H9 (cell line): ENCODE results near the gene PSMG2. TPM values are rescaled to one million over a fixed set of nuclear protein-coding genes. Genes with fewer than 3 reads are reported as not detected.

Source experiments
- DNase-seq: peaks from one replicate; pipeline ENCODE4 v3.0.0-alpha.2; 2017
- H2AFZ ChIP-seq: one replicate; pipeline ENCODE4 v1.6.1; 2013; ENCODE audit warnings: mild to moderate bottlenecking, low read length, control low read depth, moderate library complexity
- H2AK5ac ChIP-seq: 2 replicates; pipeline ENCODE4 v1.6.1; 2013; ENCODE audit warnings: low read length, control low read depth, mixed read lengths; ENCODE audit not compliant: insufficient read length
- H2BK120ac ChIP-seq: one replicate; pipeline ENCODE4 v1.6.1; 2013; ENCODE audit warnings: low read depth, mild to moderate bottlenecking, low read length, control low read depth, inconsistent platforms; ENCODE audit not compliant: poor library complexity, severe bottlenecking
- H2BK12ac ChIP-seq: 2 replicates; pipeline ENCODE4 v1.6.1; 2013; ENCODE audit warnings: low read length, control low read depth, mixed read lengths, low read depth; ENCODE audit not compliant: insufficient read length
- H2BK15ac ChIP-seq: 2 replicates; pipeline ENCODE4 v1.6.1; 2013; ENCODE audit warnings: low read depth, low read length, control low read depth
- H2BK20ac ChIP-seq: one replicate; pipeline ENCODE4 v1.6.1; 2013; ENCODE audit warnings: low read depth, mild to moderate bottlenecking, low read length, control low read depth, inconsistent platforms; ENCODE audit not compliant: poor library complexity, severe bottlenecking
- H2BK5ac ChIP-seq: 2 replicates; pipeline ENCODE4 v1.6.1; 2013; ENCODE audit warnings: low read length, control low read depth, mixed read lengths; ENCODE audit not compliant: insufficient read length
- H3K14ac ChIP-seq: 2 replicates; pipeline ENCODE4 v1.6.1; 2013; ENCODE audit warnings: low read length, control low read depth; ENCODE audit not compliant: insufficient read depth
- H3K18ac ChIP-seq: 2 replicates; pipeline ENCODE4 v1.6.1; 2013; ENCODE audit warnings: low read depth, mild to moderate bottlenecking, mixed read lengths, low read length, control low read depth; ENCODE audit not compliant: insufficient read length
- H3K23ac ChIP-seq: 2 replicates; pipeline ENCODE4 v1.6.1; 2013; ENCODE audit warnings: low read length, control low read depth, mixed read lengths, low read depth; ENCODE audit not compliant: insufficient read length
- H3K23me2 ChIP-seq: 2 replicates; pipeline ENCODE4 v1.6.1; 2013; ENCODE audit warnings: low read depth, mild to moderate bottlenecking, mixed read lengths, low read length, control low read depth; ENCODE audit not compliant: insufficient read length, poor library complexity, severe bottlenecking
- H3K27ac ChIP-seq: 2 replicates; pipeline ENCODE4 v1.5.1; 2013; ENCODE audit warnings: low read length, control low read depth, mixed read lengths, low read depth; ENCODE audit not compliant: insufficient read length
- H3K27me3 ChIP-seq: 2 replicates; pipeline ENCODE4 v1.6.1; 2013; ENCODE audit warnings: low read length, control low read depth, inconsistent platforms; ENCODE audit not compliant: insufficient read depth
- H3K4ac ChIP-seq: 2 replicates; pipeline ENCODE4 v1.6.1; 2013; ENCODE audit warnings: low read depth, mild to moderate bottlenecking, control low read depth, inconsistent platforms, low read length, moderate library complexity
- H3K4me1 ChIP-seq: 2 replicates; pipeline ENCODE4 v1.6.1; 2013; ENCODE audit warnings: low read length, control low read depth, inconsistent platforms; ENCODE audit not compliant: insufficient read depth
- H3K4me2 ChIP-seq: 2 replicates; pipeline ENCODE4 v1.6.1; 2013; ENCODE audit warnings: low read length, control low read depth, mixed read lengths; ENCODE audit not compliant: insufficient read length, insufficient read depth
- H3K56ac ChIP-seq: 2 replicates; pipeline ENCODE4 v1.6.1; 2013; ENCODE audit warnings: low read depth, mild to moderate bottlenecking, mixed read lengths, low read length, control low read depth; ENCODE audit not compliant: insufficient read length
- H3K79me1 ChIP-seq: 2 replicates; pipeline ENCODE4 v1.6.1; 2013; ENCODE audit warnings: low read depth, mild to moderate bottlenecking, moderate library complexity, low read length, control low read depth, inconsistent platforms; ENCODE audit not compliant: insufficient read depth, poor library complexity, severe bottlenecking
- H3K79me2 ChIP-seq: 2 replicates; pipeline ENCODE4 v1.6.1; 2013; ENCODE audit warnings: low read length, control low read depth, inconsistent platforms; ENCODE audit not compliant: insufficient read depth
- H3K9ac ChIP-seq: 2 replicates; pipeline ENCODE4 v1.6.1; 2013; ENCODE audit warnings: low read length, control low read depth, mixed read lengths; ENCODE audit not compliant: insufficient read length; ENCODE audit errors: extremely low read depth
- H3K9me3 ChIP-seq: one replicate; pipeline ENCODE4 v1.6.1; 2013; ENCODE audit warnings: low read depth, low read length, inconsistent platforms; ENCODE audit not compliant: control insufficient read depth
- H3T11ph ChIP-seq: one replicate; pipeline ENCODE4 v1.6.1; 2013; ENCODE audit warnings: mild to moderate bottlenecking, low read length, control low read depth, inconsistent platforms
- H4K20me1 ChIP-seq: one replicate; pipeline ENCODE4 v1.6.1; 2013; ENCODE audit not compliant: control insufficient read depth, insufficient read length, insufficient read depth
- H4K5ac ChIP-seq: 2 replicates; pipeline ENCODE4 v1.6.1; 2013; ENCODE audit warnings: low read depth, mild to moderate bottlenecking, mixed read lengths, low read length, control low read depth; ENCODE audit not compliant: insufficient read length
- H4K8ac ChIP-seq: replicated peaks from 2 replicates; pipeline ENCODE4 v1.6.1; 2013; ENCODE audit warnings: low read length, control low read depth, mixed read lengths, low read depth; ENCODE audit not compliant: insufficient read length
- H4K91ac ChIP-seq: 2 replicates; pipeline ENCODE4 v1.6.1; 2013; ENCODE audit warnings: low read depth, mild to moderate bottlenecking, moderate library complexity, mixed read lengths, low read length, control low read depth; ENCODE audit not compliant: insufficient read length
- H3K27ac Mint-ChIP-seq, 3 experiments: 2 replicates in 2 of 3; 3 replicates in 1 of 3; pipeline ENCODE4 v1.8.0; 2020 to 2021; ENCODE audit warnings: mixed read lengths in 3 of 3, mild to moderate bottlenecking in 1 of 3, moderate library complexity in 1 of 3
- H3K27me3 Mint-ChIP-seq: 2 replicates; pipeline ENCODE4 v1.8.0; 2021; ENCODE audit warnings: low read depth, mild to moderate bottlenecking, moderate library complexity, mixed read lengths
- H3K36me3 Mint-ChIP-seq, 3 experiments: 2 replicates in 2 of 3; 3 replicates in 1 of 3; pipeline ENCODE4 v1.8.0; 2020 to 2021; ENCODE audit warnings: low read depth in 3 of 3, mixed read lengths in 3 of 3; ENCODE audit not compliant: insufficient read depth in 1 of 3
- H3K4me1 Mint-ChIP-seq, 2 experiments: 2 replicates each; pipeline ENCODE4 v1.8.0; 2020; ENCODE audit warnings: mixed read lengths in 2 of 2
- H3K4me3 Mint-ChIP-seq, 2 experiments: 2 replicates in 1 of 2; 3 replicates in 1 of 2; pipeline ENCODE4 v1.8.0; 2020 to 2021; ENCODE audit warnings: mild to moderate bottlenecking in 2 of 2, mixed read lengths in 2 of 2, moderate library complexity in 1 of 2
- H3K9me3 Mint-ChIP-seq, 2 experiments: 2 replicates in 1 of 2; 3 replicates in 1 of 2; pipeline ENCODE4 v1.8.0; 2020; ENCODE audit warnings: mild to moderate bottlenecking in 2 of 2, mixed read lengths in 2 of 2, moderate library complexity in 1 of 2
- WGBS: extraction: QIAGEN DNeasy Blood & Tissue Kit; methylation state at CpG from one replicate; pipeline ENCODE4 v1.1.7; 2013; ENCODE audit warnings: missing lambda C conversion rate, low lambda C conversion rate, mixed read lengths; ENCODE audit not compliant: insufficient read length; ENCODE audit errors: extremely low coverage; 5-methylcytosine and 5-hydroxymethylcytosine counted together
- total RNA-seq: library from RNA; stranded (reverse); gene quantifications from 2 replicates; pipeline ENCODE4 v1.2.1, GENCODE V29; 2021
- TF ChIP-seq, protein P1 (sequence below): fragments of 200-600 bp; sonication (generic); conservative IDR thresholded peaks from 3 replicates; pipeline ENCODE4 v1.8.0; 2021; ENCODE audit warnings: antibody characterized with exemption, mild to moderate bottlenecking

The PSMG2 gene
- total RNA-seq, 1 experiment from 2014 or later = 72.2 TPM

DNA sequence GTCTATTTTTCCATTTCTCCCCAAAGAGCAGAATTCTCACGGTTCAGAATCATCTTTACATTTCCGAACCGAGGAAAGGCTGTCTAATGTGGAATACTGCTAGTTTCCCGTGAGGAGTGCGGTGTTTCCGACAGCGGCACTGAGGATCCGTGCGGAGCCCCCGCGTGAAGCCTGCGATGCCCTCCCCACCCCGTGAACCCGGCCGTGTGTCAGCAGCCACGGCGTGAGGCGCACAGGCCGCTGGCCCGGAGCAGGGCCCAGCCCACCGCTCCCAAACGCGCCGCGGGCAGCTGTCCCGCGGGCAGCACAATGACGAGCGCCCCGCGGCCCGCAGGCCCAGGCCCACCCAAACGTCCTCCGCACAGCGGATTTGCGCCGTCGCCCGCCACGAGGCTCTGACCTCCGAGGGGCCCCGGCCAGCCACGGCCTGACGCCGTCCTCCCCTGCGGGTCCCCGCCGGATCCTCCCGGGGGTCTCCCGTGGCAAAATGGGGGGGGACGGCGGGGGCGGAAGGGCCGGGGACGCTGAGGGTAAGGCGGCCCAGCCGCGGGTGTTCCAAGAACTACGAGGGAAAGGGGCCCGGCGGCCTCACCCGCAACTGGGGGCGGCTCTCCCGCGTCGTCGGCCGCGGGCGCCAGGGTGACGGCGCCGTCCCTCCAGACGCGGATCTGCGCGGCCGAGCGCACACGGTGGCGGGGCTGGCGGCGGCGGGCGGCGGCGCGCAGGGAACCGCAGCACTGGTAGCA is 45.7 kb upstream of the PSMG2 start:
- no peak overlapping the region for H4K91ac ChIP-seq
- Mint-ChIP-seq H3K4me3 (peak overlapping the region; percentile 61 to 85), H3K9me3 (no peaks in the 10 kb centered on the region; a peak in 2 of 5 replicates), H3K27me3 (peaks cover 16% of the 10 kb centered on the region), H3K36me3 (peaks cover 0 to 4% (median 3%) of the 10 kb centered on the region in 3 experiments; a peak in 3 of 7 replicates), H3K27ac (no peak overlapping the region), H3K4me1 (peaks cover 25 to 34% of the 10 kb centered on the region in 2 experiments)
- no peak overlapping the region for H2BK20ac ChIP-seq
- no peak overlapping the region for H2AFZ ChIP-seq
- H3K9ac ChIP-seq = no peak overlapping the region
- H2BK15ac ChIP-seq = no peak overlapping the region
- H2BK5ac ChIP-seq = no peak overlapping the region
- H3K27me3 ChIP-seq = no peaks in the 10 kb centered on the region
- no peak overlapping the region for H3K56ac ChIP-seq
- H2BK120ac ChIP-seq = no peak overlapping the region
- no peak overlapping the region for H3K18ac ChIP-seq
- no peaks in the 10 kb centered on the region for H3K79me1 ChIP-seq
- H3K4me2 ChIP-seq = peak overlapping the region; percentile 54
- no CpG with 5 or more reads among the region's 89 CpGs for WGBS
- peak; percentile 34 for DNase-seq
- peaks cover 11% of the 10 kb centered on the region for H3K23me2 ChIP-seq
- no peak overlapping the region for H4K8ac ChIP-seq
- H3K4ac ChIP-seq = no peak overlapping the region
- H4K5ac ChIP-seq = no peak overlapping the region
- H4K20me1 ChIP-seq = no peaks in the 10 kb centered on the region
- H3K4me1 ChIP-seq = no peaks in the 10 kb centered on the region
- TF ChIP-seq, protein P1, sequence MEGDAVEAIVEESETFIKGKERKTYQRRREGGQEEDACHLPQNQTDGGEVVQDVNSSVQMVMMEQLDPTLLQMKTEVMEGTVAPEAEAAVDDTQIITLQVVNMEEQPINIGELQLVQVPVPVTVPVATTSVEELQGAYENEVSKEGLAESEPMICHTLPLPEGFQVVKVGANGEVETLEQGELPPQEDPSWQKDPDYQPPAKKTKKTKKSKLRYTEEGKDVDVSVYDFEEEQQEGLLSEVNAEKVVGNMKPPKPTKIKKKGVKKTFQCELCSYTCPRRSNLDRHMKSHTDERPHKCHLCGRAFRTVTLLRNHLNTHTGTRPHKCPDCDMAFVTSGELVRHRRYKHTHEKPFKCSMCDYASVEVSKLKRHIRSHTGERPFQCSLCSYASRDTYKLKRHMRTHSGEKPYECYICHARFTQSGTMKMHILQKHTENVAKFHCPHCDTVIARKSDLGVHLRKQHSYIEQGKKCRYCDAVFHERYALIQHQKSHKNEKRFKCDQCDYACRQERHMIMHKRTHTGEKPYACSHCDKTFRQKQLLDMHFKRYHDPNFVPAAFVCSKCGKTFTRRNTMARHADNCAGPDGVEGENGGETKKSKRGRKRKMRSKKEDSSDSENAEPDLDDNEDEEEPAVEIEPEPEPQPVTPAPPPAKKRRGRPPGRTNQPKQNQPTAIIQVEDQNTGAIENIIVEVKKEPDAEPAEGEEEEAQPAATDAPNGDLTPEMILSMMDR = no peak
- H3T11ph ChIP-seq = no peak overlapping the region
- H2BK12ac ChIP-seq = no peak overlapping the region
- H3K14ac ChIP-seq = no peak overlapping the region; the same call in 1 of the 2 replicates
- no peaks in the 10 kb centered on the region for H3K79me2 ChIP-seq
- H3K27ac ChIP-seq = no peak overlapping the region
- no peaks in the 10 kb centered on the region for H3K9me3 ChIP-seq
- H2AK5ac ChIP-seq = no peak overlapping the region
- H3K23ac ChIP-seq = no peak overlapping the region
